ENCODE data around the gene SLC25A42. TPM values are rescaled to one million over a fixed set of nuclear protein-coding genes. Genes with fewer than 3 reads are reported as not detected.

SLC25A42 gene
- polyA plus RNA-seq, 1 donor from 2014 or later, result 35.9 TPM

GRCh38 chr19:19074196-19074882 lies 10.5 kb downstream of the SLC25A42 start:
- peak overlapping the region in 1 of 3 donors; percentile 59 for H3K27ac Mint-ChIP-seq
- H3K9me3 Mint-ChIP-seq, result no peaks in the 10 kb centered on the region
- H3K36me3 Mint-ChIP-seq, result peaks cover 10% of the 10 kb centered on the region
- no peaks in the 10 kb centered on the region for H3K27me3 Mint-ChIP-seq
- H3K4me3 Mint-ChIP-seq, result no peak overlapping the region
- H3K4me1 Mint-ChIP-seq, result peaks cover 17 to 52% (median 35%) of the 10 kb centered on the region in 3 donors

- Mint-ChIP-seq H3K9me3 (no peaks in the 10 kb centered on the region), H3K27me3 (no peaks in the 10 kb centered on the region), H3K4me3 (peak overlapping the region in 1 of 4 donors; percentile 18), H3K36me3 (peaks cover 11% of the 10 kb centered on the region), H3K27ac (peak overlapping the region in 1 of 3 donors; percentile 59), H3K4me1 (peaks cover 13 to 51% (median 34%) of the 10 kb centered on the region in 3 donors)
Measured at GRCh38 chr19:19075126-19075525, 11.3 kb downstream of the SLC25A42 start.

DNA sequence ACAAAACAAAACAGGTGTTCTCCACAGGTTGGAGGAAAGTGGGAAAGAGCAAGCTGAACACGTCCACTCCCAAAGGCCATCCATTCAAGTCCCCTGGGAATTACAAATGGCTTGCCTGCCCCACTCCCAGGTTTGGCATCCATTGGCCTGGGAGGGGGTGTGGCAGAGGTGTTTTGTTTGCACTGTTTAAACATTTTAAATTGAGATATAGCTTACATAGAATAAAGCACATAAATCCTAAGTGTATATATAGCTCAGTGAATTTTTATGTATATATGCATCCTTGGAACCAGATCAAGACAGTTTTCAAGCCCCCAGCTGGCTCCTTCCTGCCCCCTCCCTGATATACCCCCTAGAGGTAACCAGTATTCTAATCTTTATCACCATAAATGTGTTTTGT lies 12.7 kb downstream of the SLC25A42 start:
- Mint-ChIP-seq H3K27me3 (no peaks in the 10 kb centered on the region), H3K4me1 (peaks cover 13 to 42% (median 28%) of the 10 kb centered on the region in 3 donors), H3K27ac (no peak overlapping the region), H3K9me3 (no peaks in the 10 kb centered on the region), H3K4me3 (no peak overlapping the region), H3K36me3 (peaks cover 9% of the 10 kb centered on the region)

GRCh38 chr19:19077103-19077502 lies 13.3 kb downstream of the SLC25A42 start:
- H3K27me3 Mint-ChIP-seq, result no peaks in the 10 kb centered on the region
- peaks cover 10 to 43% (median 27%) of the 10 kb centered on the region in 3 donors for H3K4me1 Mint-ChIP-seq

DNA sequence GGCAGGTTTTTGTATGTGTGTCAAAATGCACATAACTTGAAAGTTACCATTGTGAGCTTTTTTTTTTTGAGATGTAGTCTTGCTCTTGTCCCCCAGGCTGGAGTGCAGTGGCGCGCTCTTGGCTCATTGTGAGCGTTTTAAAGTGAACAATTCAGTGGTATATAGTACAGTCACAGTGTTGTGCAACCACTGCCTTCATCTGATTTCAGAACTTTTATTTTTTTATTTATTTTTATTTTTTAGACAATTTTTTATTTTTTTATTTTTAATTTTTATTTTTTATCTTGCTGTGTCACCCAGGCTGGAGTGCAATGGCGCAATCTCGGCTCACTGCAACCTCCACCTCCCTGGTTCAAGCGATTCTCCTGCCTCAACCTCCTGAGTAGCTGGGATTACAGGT lies 15.0 kb downstream of the SLC25A42 start:
- peaks cover 9% of the 10 kb centered on the region for H3K36me3 Mint-ChIP-seq

More at GRCh38 chr19:19077103-19077502, 13.3 kb downstream of the SLC25A42 start:
- Mint-ChIP-seq H3K27ac (no peak overlapping the region), H3K9me3 (no peaks in the 10 kb centered on the region), H3K36me3 (peaks cover 9% of the 10 kb centered on the region), H3K4me3 (no peak overlapping the region)

DNA sequence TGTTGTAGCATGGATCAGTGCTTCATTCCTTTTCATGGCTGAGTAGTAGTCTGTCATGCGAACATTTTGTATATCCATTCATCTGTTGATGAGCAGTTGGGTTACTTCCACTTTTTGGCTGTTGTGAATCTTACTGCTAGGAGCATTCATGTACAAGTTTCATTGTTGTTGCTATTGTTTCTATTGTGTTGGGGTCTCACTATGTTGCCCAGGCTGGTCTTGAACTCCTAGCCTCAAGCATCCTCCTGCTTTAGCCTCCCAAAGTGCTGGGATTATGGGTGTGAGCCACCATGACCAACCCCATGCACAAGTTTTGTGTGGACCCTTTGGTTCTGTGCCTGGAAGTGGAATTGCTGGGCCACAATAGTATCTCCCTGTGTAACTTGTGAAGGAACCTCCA lies 15.8 kb downstream of the SLC25A42 start:
- Mint-ChIP-seq H3K27me3 (no peaks in the 10 kb centered on the region), H3K27ac (peak overlapping the region in 1 of 3 donors; percentile 53), H3K9me3 (no peaks in the 10 kb centered on the region), H3K36me3 (peaks cover 8% of the 10 kb centered on the region), H3K4me3 (no peak overlapping the region), H3K4me1 (peaks cover 9 to 34% (median 25%) of the 10 kb centered on the region in 3 donors)

More for the DNA sequence above, 15.0 kb downstream of the SLC25A42 start:
- H3K4me1 Mint-ChIP-seq, result peaks cover 9 to 41% (median 27%) of the 10 kb centered on the region in 3 donors
- no peaks in the 10 kb centered on the region for H3K9me3 Mint-ChIP-seq
- peak overlapping the region in 1 of 3 donors; percentile 51 for H3K27ac Mint-ChIP-seq
- H3K27me3 Mint-ChIP-seq, result no peaks in the 10 kb centered on the region
- H3K4me3 Mint-ChIP-seq, result no peak overlapping the region

DNA sequence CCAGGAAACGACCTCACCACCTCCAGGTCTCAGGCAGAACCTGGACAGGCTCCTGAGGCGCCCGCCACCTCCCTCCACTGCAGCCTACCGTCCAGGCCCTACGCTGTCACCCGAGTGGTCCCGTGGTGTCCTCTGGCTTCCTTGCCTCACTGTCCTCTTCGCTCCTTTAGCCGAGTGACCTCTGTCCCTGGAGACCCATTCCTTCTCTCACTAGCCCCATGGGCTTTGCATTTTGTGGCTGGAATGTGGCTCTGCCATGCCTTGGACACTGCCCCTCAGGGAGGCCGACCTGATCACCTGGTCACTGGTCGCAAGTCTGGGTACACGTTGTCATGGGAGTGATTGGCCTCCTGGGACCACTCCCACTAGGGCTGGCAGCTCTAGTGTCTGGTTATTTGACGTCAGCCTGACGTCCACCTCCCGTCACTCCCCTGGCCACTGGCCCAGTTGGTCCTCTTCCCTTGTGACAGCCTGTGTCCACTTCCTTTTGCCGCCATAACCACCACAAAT lies 17.9 kb downstream of the SLC25A42 start:
- H3K27me3 Mint-ChIP-seq, result no peaks in the 10 kb centered on the region
- peak overlapping the region in 1 of 4 donors; percentile 12 for H3K4me3 Mint-ChIP-seq
- H3K4me1 Mint-ChIP-seq, result peaks cover 14 to 30% (median 27%) of the 10 kb centered on the region in 3 donors
- H3K9me3 Mint-ChIP-seq, result no peaks in the 10 kb centered on the region
- H3K36me3 Mint-ChIP-seq, result peaks cover 7% of the 10 kb centered on the region
- H3K27ac Mint-ChIP-seq, result no peak overlapping the region

DNA sequence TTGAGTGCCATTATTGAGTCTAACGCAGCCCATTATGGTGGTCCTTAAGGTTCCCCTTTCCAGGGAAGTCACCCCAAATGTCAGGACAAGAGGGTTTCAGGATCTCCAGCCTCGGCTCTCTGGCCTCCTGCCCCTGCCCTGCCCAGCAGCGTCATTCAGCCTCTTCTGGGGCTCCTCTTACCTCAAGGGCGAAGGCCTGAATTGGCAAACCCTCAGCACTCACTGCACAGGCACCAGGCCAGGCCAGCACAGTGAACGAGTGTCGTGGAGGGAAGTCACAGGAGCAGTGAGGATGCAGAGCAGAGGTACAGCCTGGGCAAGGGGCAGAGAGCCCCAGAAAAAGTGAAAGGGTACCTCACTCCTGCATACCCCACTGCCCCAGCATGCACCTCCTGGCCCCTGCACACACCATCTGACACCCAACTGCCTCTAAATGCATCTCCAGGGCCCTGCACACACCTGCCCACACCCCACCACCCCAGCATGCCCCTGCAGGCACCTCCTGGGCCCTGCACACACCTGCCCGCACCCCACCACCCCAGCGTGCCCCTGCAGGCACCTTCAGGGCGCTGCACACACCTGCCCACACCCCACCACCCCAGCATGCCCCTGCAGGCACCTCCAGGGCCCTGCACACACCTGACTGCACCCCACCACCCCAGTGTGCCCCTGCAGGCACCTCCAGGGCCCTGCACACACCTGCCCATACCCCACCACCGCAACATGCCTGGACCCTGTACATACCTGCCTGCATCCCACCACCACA lies 19.8 kb downstream of the SLC25A42 start:
- Mint-ChIP-seq H3K4me1 (peaks cover 5 to 24% (median 24%) of the 10 kb centered on the region in 3 donors), H3K27ac (no peak overlapping the region), H3K36me3 (peaks cover 2% of the 10 kb centered on the region), H3K9me3 (no peaks in the 10 kb centered on the region), H3K27me3 (no peaks in the 10 kb centered on the region), H3K4me3 (peak overlapping the region in 1 of 4 donors; percentile 55)

- Mint-ChIP-seq H3K4me3 (no peak overlapping the region), H3K27ac (peak overlapping the region in 1 of 3 donors; percentile 11), H3K36me3 (no peaks in the 10 kb centered on the region), H3K9me3 (no peaks in the 10 kb centered on the region), H3K27me3 (no peaks in the 10 kb centered on the region), H3K4me1 (peaks cover 5 to 16% (median 13%) of the 10 kb centered on the region in 3 donors)
Measured at GRCh38 chr19:19087676-19088075, 23.9 kb downstream of the SLC25A42 start.

DNA sequence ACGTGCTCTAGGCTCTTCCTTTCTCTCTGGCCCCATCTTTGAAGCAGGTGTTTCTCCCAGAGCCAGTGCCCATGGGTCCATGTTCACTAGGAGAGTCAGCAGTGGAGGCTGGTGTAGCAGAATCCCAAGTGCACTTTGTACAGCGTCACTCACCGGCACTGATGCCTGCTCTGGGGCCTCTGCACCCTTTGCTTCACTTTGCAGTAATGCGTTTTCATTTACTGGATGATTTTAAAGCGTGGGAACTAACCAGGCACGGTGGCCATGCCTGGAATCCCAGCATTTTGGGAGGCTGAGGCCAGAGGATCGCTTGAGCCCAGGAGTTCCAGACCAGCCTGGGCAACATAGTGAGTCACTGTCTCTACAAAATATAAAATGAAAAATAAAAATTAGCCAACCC lies 30.7 kb downstream of the SLC25A42 start:
- Mint-ChIP-seq H3K27ac (no peak overlapping the region), H3K4me3 (peak overlapping the region in 1 of 4 donors; percentile 60), H3K4me1 (peaks cover 0 to 6% (median 0%) of the 10 kb centered on the region in 3 donors), H3K27me3 (no peaks in the 10 kb centered on the region), H3K36me3 (no peaks in the 10 kb centered on the region), H3K9me3 (no peaks in the 10 kb centered on the region)

GRCh38 chr19:19095691-19096090 lies 31.9 kb downstream of the SLC25A42 start:
- H3K36me3 Mint-ChIP-seq, result peaks cover 3% of the 10 kb centered on the region
- no peak overlapping the region for H3K27ac Mint-ChIP-seq
- peaks cover 0 to 3% (median 2%) of the 10 kb centered on the region in 3 donors for H3K4me1 Mint-ChIP-seq
- H3K9me3 Mint-ChIP-seq, result no peaks in the 10 kb centered on the region
- H3K4me3 Mint-ChIP-seq, result no peak overlapping the region
- no peaks in the 10 kb centered on the region for H3K27me3 Mint-ChIP-seq

- Mint-ChIP-seq H3K9me3 (no peaks in the 10 kb centered on the region), H3K27me3 (no peaks in the 10 kb centered on the region), H3K27ac (peak overlapping the region in 1 of 3 donors; percentile 56), H3K36me3 (peaks cover 3% of the 10 kb centered on the region), H3K4me3 (no peak overlapping the region), H3K4me1 (peaks cover 0 to 3% (median 2%) of the 10 kb centered on the region in 3 donors)
Measured at GRCh38 chr19:19096641-19097627, 33.1 kb downstream of the SLC25A42 start.

GRCh38 chr19:19098084-19098702 lies 34.4 kb downstream of the SLC25A42 start:
- peaks cover 0 to 2% (median 0%) of the 10 kb centered on the region in 3 donors for H3K4me1 Mint-ChIP-seq
- no peaks in the 10 kb centered on the region for H3K9me3 Mint-ChIP-seq
- H3K4me3 Mint-ChIP-seq, result no peak overlapping the region
- H3K27me3 Mint-ChIP-seq, result no peaks in the 10 kb centered on the region
- no peak overlapping the region for H3K27ac Mint-ChIP-seq
- H3K36me3 Mint-ChIP-seq, result peaks cover 3% of the 10 kb centered on the region
